CD4-positive, alpha-beta T cell treated with Interleukin-15 for 1 hour (primary cell): ENCODE data around the gene EFCAB11.

Experiments
- DNase-seq: peaks from one replicate; pipeline ENCODE4 v3.0.0-alpha.2; 2020

EFCAB11 gene

DNA sequence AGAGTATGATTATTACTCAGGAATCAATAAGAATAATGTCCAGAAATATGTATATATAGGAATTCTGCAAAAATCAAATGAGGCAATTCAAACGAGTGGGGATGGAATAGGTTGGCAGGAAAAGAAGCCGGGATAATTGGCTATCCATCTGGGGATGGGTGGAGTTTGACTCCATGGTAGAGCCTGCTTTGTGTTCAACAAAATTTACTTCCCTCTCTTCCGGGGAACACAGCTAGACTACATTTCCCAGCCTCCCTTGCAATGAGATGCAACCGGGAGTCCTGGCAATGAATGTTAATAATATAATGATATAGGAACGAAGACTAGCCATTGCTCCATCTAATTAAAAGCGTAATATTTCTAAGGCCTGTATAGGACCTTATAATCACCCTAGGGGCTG, 146.6 kb downstream of the EFCAB11 start:
- no peak for DNase-seq

DNA sequence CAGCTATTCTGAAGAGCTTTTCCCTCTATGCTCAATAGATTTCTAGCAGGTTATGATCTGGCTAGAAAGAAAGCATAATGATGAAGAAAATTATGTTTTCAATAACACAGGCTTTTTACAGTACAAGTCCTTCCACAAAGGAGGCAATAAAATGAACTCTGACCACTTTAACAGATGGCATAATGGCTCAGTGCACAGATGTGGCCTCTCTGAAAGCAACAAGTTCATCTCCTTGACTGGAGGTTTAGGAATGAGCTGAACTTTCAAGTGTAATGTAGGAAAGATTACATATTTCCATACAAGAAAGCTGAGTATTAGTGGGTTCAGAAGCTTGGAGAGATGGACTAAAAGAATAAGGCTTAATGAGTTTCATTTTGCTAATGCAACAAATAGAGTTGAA, 147.4 kb downstream of the EFCAB11 start:
- no peak for DNase-seq

DNA sequence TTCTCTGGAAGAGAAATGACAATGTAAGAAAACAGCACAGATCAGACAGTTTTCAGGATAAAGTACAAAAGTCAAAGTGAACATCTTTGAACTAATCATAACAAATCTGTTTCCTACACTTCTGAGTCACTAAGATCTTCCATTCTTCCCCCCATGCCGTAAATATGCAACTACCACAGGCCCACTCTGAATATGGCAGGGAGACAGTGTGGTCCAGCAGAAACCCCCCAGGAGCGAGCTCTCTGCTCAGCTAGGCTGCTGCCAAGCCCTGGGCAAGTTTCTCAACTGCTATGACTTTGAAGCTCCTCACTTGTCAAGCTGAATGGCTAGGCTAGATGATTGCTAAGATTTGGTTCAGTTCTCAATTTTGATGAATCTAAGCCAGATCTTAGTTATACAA, 148.1 kb downstream of the EFCAB11 start:
- DNase-seq = no peak

DNA sequence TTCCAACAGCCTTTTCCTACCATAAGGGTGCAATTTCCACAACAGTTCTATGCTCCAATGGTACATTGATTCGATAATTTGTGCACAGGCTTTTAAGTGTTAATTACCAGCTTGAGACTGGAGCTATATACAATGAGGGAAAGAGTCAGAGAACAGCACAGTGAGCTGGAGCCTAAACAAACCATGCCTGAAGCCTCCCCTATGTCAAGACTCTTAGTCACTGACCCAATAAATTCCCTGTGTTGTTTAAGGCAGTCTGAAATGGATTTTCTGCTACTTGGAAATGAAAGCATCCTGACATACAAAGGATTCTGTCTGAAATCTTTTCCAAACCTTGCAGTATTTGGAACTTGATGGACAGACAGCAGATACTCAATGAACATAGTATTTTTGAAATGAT, 149.0 kb downstream of the EFCAB11 start:
- DNase-seq = no peak

- no peak for DNase-seq
These were observed 151.0 kb downstream of the EFCAB11 start for GRCh38 chr14:89803542-89803941.

DNA sequence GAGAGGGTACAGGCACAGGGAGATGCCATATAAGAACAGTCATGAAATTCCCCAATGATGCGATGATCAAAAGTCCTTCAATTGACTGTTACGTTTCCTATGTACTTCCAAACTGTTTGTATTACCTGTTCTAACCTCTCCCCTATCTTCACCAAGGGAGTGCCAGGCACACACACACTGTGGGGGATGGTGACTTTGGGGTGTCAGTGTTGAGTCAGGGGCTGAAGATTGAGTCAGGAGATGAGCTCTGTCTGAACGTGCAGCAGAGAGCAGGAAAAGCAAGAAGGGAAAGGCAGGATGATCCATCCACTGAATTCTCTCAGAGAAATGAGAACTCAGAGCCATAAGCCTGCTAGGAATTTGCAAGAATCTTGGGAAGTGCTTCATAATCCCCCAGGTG, 153.4 kb downstream of the EFCAB11 start:
- no peak for DNase-seq

DNA sequence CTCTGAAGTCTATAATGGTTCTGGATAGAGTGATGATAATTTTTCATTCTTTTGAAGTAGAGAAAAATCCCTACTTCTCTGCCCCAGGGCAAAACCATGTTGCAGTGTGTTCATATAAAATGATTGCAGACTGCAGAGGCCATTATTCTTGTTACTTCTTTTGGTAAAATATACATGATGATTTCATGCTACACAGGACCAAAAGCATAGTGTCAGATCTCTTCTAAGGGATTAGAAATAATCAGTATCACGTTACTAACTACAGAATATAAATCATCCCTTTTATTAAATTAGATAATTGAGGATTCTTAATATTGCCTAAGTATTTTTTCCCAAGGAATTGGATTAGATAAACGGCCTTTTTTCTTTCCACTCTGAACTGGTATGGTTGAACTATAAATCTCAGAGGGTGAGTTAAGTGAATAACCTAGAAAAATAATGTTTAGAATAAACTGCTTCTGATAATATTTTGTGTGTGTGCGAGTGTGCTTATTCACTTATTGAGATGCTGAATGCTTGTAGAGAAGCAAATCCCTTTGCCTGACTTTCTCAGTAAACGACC, 156.2 kb downstream of the EFCAB11 start:
- DNase-seq = no peak

DNA sequence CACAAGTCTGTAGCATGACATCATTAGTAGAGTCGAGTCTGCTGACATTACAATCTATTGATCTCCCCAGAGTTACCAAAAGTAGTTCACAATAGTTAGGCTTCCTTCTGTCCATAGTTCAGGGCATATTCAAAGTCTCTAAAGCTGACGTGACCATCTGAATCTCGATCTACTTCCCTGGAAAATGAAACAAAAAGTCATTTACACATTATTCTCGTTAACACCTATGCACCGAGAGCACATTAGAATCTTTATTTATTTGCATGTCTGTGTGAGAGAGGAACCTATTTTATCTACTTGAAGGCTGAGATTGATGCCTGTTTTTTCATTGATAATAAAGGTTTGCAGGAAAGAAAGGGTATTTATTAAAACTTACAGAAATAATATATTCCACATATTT, 157.4 kb downstream of the EFCAB11 start:
- DNase-seq = no peak

DNA sequence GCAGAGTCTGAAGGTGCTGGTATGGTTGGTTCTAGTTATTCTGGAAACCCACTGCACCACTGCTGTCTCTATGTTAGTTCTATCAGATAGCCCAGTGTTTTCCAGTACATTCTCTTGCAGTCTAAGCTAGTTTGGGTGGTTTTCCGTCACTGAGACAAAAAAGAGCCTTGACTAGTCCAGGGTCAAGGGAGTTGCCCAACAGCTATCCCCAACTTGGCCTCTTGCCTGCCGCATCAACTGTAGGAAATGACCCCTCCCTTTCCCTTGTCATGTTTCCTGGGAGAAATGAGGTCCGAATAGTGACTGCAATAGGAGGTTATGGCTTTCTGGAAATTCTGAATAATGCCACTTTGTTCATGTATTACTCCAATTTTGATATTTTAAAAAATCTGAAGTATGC, 160.4 kb downstream of the EFCAB11 start:
- no peak for DNase-seq

GRCh38 chr14:89793367-89793716, 161.2 kb downstream of the EFCAB11 start:
- DNase-seq = no peak

GRCh38 chr14:89792489-89793366, 161.8 kb downstream of the EFCAB11 start:
- DNase-seq = no peak

- DNase-seq = no peak
These were observed 167.0 kb downstream of the EFCAB11 start for GRCh38 chr14:89787525-89787924.

DNA sequence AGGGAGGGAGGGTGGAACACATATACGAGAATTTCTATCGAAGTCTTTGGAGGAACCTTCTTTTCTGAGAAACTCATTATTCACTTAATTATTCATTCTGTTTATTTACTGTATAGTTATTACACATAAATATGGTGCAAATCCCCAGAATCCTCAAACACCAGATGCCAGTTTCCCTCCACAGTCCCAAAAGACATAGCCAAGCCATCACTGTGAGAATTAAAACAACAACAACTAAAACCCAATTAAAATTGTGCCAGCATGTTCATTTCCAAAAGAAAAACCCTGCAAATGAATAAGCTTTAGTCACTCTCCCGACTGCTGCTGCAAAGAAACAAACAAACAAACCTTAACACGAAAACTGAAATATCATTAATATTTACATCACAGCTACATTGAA, 173.5 kb downstream of the EFCAB11 start:
- no peak for DNase-seq

DNA sequence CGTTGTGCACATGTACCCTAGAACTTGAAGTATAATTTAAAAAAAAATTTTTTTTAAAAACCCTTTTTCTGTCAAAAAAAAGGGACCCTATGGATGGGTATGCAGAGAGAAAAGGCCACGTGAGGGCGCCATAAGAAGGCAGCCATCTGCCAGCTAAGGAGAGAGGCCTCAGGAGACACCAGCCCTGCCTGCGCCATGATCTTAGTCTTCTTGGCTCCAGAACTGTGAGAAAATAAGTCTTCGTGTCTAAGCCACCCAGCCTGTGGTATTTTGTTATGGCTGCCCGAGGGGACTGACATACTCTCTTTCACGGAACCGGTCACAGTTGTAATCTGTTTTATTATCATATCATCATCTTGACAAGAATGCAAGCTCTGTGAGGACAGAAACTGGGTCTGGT, 174.8 kb downstream of the EFCAB11 start:
- no peak for DNase-seq

- no peak for DNase-seq
These were observed 178.6 kb downstream of the EFCAB11 start for GRCh38 chr14:89775946-89776345.

DNA sequence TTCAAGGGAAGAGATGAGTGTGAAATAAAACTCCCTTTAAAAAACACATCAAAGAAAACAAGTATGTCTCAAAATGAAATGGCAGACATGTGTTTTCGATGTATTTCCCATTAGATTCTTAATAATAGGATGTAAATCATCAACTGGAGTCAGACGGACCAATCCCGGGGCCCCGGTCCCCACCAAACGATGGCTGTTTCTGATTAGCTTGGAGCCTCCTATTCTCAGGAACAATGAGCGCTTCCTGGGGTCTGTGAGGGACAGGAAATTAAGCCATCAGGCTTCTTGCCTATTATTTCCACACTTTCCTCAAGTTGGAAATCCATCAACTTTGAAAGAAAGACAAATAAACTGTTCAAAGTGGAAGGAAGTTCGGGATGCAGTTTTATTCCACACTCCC, 179.4 kb downstream of the EFCAB11 start:
- DNase-seq = no peak

DNA sequence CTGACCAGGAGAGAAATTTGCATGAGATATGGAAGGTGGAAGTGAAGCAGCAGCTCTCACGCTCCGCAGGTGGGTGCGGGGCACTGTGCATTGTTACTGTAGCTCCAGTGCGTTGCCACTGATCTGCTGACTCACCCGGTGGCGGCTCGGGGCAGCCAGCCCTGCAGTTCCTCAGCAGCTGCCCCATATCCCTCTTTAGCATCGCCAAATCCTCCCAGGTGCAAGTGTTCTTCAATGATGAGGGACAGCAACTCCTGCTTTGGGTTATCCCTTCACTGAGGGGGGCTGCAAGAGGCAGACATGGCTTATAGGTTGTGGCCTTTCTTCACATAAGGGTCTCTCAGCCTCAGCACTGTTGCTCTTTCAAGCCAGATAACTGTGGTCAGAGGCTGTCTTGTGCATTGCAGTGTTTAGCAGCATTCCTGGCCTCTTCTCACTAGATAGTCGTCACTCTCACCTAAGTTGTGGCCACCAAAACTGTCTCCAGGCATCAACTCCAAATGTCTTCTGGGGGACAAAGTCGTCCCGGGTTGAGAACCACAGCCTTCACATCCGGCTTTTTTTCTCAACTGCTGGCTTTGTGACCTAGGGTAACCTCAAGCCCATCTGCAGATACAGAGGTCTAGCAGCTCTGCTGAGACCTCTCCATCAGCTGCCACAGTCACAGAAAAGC, 180.8 kb downstream of the EFCAB11 start:
- DNase-seq = peak; percentile 59

GRCh38 chr14:89773151-89773550, 181.4 kb downstream of the EFCAB11 start:
- DNase-seq = no peak

GRCh38 chr14:89771251-89771650, 183.3 kb downstream of the EFCAB11 start:
- DNase-seq = no peak

- peak; percentile 72 for DNase-seq
These were observed 186.7 kb downstream of the EFCAB11 start for GRCh38 chr14:89767861-89768268.

- DNase-seq = no peak
These were observed 187.4 kb downstream of the EFCAB11 start for GRCh38 chr14:89767131-89767530.

- no peak for DNase-seq
These were observed 189.2 kb downstream of the EFCAB11 start for GRCh38 chr14:89765346-89765745.

DNA sequence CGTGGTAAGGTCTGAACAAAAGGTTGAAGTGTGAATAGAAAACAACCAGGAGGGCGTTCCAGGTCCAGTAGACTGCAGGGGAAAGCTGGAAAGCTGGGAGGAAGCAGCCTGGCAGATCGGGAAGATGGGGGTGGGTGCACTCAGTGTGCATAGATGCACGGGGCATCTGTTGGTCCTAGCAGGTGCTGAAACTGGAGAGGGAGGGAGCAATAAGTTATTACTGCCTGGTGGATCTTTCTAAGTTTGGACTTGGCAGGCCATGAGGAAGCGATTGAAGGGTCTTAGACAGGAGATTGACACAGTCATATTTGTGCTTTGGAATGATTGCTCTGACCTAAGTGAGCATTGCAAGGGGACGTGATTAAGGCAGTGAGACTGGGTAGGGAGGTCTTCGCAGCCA, 194.4 kb downstream of the EFCAB11 start:
- DNase-seq = no peak

GRCh38 chr14:89757313-89757939, 197.1 kb downstream of the EFCAB11 start:
- no peak for DNase-seq
